HG03558 (cell line): Measurements from ENCODE around the gene TMEM59L.

Experiments
- ATAC-seq: cut with Tn5 transposase; IDR thresholded peaks from one replicate; pipeline ENCODE4 v1.9.1; 2021; ENCODE audit warnings: moderate number of reproducible peaks; ENCODE audit not compliant: unreplicated experiment; ENCODE audit errors: extremely low read depth

TMEM59L gene

DNA sequence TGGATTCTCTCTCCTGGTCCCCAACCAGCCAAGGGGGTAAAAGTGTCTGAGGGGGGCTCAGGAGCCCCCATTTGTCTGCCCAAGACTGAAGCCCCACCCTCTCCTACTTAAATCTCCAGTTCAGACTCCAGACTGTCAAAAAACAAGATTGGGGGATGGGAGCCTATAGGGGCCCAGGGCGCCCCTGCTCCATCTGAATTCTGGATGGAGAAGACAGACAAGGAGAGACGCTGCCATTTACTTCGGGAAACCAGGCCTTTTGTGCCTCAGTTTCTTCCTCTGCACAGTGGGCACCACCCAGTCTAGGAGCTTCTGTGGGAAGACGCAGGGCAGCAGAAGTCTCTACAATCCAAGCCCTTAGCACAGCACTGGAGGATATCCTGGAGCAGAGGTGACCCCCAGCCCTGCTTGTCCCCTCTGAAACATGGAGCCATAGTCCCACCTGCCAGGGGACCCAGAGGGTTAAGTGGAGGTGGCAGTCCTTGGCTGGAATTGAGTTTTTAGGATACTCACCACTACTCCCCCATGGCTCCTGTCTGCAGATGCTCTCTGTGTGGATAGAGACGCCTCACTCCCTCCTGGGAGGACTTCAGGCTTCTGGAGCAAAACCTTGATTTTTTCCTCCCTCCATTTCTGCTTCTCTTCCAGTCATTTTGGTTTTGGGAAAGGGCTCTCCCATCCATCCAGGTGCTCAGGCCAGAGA, 4.4 kb upstream of the TMEM59L start:
- ATAC-seq: no peak

GRCh38 chr19:18608805-18609716, 3.6 kb upstream of the TMEM59L start:
- no peak for ATAC-seq

- no peak for ATAC-seq
Observed at GRCh38 chr19:18609717-18610051, 3.0 kb upstream of the TMEM59L start.

- ATAC-seq: no peak
Observed at GRCh38 chr19:18610245-18610555, 2.5 kb upstream of the TMEM59L start.

- no peak for ATAC-seq
Observed at GRCh38 chr19:18610556-18611326, 1.9 kb upstream of the TMEM59L start.

DNA sequence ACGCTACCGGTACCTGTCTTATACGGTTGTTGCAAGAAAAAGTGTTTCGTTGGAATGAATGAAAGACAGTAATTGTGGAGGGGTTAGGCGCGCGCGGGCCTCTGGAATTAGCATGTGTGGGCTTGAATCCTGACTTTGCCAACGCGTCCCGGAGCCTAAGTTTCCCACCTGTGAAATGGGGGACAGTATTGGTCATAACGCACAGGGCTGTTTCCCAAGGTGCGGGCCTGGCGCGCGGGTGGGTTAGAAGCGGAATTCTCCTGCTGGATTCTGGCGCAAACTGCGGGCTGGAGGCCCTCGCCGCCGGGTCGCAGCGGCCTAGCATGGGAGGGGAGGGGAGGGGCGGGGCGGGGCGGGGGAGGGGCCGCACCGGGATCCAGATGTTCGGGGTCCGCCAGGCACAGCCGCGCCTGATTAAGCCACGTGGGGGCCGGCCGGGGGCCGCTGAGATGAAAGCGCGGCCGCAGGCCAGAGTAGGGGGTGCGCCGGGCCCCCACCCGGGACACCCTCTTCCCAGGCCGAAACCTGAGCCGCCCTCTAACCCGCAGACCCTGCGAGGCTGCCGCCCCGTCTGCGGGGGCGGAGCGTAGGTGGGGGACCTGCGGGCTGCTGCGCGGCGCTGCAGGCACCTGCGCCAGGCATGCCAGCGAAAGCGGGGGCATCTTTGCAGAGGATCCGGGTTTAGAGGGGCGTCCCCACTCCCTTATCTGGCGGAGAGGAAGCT, 1.2 kb upstream of the TMEM59L start:
- ATAC-seq: no peak

DNA sequence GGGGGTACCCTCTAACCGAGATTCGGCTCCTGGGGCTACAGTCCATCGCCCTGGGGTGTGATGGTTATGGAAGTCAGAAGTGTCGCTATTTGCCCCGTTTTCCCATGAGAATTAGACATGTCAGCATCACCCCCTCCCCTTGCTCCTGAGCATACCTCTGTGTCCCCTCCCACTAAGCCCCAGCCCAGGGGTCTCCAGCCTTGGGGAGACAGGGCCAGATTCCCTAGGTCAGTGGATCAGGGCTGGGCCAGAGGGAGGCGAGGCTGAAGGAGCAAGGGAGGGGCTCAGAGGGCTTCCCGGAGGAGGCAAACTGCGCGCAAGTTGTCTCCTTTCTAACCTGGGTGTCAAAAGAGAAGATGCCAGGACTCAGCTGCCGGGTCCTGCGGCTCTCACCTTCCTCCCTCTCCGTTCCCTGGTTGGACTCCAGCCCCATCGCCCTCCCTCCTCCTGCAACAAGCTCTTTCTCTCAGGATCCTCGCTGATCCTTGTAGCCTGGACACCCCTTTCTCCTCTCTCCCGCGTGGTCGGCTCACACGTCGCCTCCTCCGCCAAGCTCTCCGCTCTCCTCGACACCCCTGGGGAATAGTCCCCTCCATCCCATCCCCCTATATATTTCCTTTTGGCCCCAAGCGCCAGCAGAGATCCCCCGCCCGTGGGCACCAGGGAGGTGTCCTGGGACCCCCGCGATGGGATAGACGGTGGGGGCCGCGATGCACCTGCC, 459 bp upstream of the TMEM59L start:
- no peak for ATAC-seq

DNA sequence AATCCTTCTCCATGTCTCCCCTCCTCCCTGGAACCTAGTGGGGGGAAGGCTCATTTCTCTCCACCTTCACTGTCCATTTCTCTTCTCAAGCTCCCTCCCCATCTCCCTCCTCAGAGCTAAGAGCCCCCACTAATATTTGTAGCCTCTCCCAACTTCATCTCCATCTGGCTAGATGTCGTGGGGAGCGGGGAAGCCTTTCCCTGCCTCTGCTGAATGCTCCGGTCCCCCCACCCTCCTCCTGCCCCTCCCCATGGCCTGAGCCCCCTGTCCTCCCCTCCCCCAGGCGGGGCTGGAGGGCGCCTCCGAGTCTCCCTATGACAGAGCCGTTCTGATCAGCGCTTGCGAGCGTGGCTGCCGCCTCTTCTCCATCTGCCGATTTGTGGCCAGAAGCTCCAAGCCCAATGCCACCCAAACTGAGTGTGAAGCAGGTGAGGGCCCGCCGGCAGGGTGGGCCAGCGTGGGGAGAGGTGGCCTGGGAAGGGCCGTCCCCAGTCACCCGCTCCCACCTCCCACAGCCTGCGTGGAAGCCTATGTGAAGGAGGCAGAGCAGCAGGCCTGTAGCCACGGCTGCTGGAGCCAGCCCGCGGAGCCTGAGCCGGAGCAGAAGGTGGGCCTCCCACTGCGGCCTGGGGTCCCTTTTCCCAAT, 1.0 kb downstream of the TMEM59L start:
- no peak for ATAC-seq

DNA sequence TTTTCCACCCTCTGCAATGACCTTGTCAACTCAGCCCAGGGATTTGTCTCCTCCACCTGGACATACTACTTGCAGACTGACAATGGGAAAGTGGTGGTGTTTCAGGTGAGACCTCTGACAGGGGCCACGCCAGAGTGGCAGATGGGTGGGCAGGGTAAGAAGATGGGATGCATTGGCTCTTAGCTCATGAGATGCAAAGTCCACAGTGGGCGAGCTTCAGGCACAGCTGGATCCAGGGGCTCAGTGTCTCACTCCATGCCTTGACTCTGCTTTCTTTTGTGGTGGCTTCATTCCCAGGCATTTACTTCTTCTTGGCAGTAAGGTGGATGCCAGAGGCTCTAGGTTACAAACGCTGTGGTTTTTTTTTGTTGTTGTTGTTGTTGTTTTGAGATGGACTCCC, 3.4 kb downstream of the TMEM59L start:
- no peak for ATAC-seq

- no peak for ATAC-seq
Observed at GRCh38 chr19:18617562-18617961, 4.9 kb downstream of the TMEM59L start.

- ATAC-seq: no peak
Observed at GRCh38 chr19:18618236-18618635, 5.6 kb downstream of the TMEM59L start.

DNA sequence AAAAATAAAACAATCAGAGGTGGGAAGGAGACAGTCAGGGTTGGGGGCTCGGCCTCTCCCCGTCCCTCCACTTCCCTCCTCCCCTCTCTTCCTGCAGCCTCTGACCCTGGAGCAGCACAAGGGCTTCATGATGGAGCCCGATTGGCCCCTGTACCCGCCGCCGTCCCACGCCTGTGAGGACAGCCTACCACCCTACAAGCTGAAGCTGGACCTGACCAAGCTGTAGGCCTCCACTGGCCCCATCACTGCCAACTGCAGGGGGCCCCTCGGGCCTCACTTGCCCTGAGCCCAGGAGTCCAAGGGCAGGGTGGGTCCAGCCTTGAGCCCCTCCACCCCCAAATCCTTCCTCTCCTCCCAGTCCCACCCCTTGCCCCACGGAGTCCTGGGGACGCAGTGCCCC, 7.6 kb downstream of the TMEM59L start:
- ATAC-seq: no peak

GRCh38 chr19:18620902-18621301, 8.2 kb downstream of the TMEM59L start:
- ATAC-seq: no peak

DNA sequence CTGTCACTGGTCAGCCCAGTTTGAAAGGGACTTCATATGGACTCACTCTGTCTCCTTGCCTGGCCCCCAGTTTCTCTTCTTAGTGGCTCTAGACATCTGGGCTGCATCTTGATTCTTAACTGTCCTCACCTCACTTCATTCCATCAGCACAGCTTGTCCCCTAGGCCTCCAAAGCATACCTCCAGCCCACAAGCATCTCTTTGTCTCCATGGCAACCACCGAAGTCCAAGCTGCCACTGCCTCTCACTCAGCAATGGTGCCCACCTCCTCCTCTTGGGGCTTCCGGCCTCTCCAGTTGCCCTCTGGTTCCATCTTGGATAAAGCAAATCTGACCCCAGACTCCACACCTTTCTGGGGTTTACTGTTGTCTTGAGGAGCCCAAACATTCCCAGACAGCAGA, 14.2 kb downstream of the TMEM59L start:
- no peak for ATAC-seq

GRCh38 chr19:18629166-18630088, 16.8 kb downstream of the TMEM59L start:
- ATAC-seq: no peak

DNA sequence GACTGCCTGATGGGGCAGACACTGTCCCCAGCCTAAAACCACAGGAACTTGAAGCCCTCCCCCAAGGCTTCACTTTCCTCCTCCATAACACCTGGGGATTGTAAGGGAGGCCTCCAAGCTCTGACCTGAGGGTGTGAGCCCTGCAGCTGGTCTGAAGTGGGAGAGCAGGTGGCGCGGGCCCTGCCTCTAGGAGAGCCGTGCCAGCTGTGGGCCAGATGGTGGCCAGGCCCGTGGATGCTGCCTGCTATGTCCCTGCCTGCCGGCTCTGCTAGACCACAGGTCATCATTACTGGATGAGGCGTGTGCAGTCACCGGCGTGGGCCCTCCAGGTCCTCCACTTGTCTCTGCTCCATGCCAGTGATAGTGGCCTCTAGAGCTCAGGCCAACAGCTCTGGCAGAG, 20.7 kb downstream of the TMEM59L start:
- ATAC-seq: no peak

GRCh38 chr19:18634612-18635297, 22.1 kb downstream of the TMEM59L start:
- ATAC-seq: no peak

GRCh38 chr19:18635831-18636182, 23.1 kb downstream of the TMEM59L start:
- no peak for ATAC-seq
